Ramos (cell line): ENCODE data around the gene ADAMTS9.

ENCODE experiments used
- in situ Hi-C: fragments of 300-500 bp; cut with MboI; formaldehyde crosslinking; loops from one replicate; pipeline ENCODE4 v1.14.3; 2022; ENCODE audit warnings: low sequenced_read_pairs; ENCODE audit not compliant: unreplicated experiment

The ADAMTS9 gene

GRCh38 chr3:64655160-64655559 is 32.6 kb downstream of the ADAMTS9 start:
- in situ Hi-C loops: no loop called here

GRCh38 chr3:64654013-64654412 is 33.8 kb downstream of the ADAMTS9 start:
- in situ Hi-C loops: no loop called here

GRCh38 chr3:64653101-64653500 is 34.7 kb downstream of the ADAMTS9 start:
- in situ Hi-C loops: no loop called here

- in situ Hi-C loops: no loop called here
Observed at GRCh38 chr3:64651741-64652241, 36.0 kb downstream of the ADAMTS9 start.

GRCh38 chr3:64651303-64651702 is 36.5 kb downstream of the ADAMTS9 start:
- in situ Hi-C loops: no loop called here

- in situ Hi-C loops: no loop called here
Observed at GRCh38 chr3:64650715-64651114, 37.1 kb downstream of the ADAMTS9 start.

- in situ Hi-C loops: no loop called here
Observed at GRCh38 chr3:64650096-64650622, 37.6 kb downstream of the ADAMTS9 start.

- in situ Hi-C loops: no loop called here
Observed at GRCh38 chr3:64648927-64649906, 38.6 kb downstream of the ADAMTS9 start.

GRCh38 chr3:64647825-64648224 is 40.0 kb downstream of the ADAMTS9 start:
- in situ Hi-C loops: no loop called here

GRCh38 chr3:64645243-64645642 is 42.6 kb downstream of the ADAMTS9 start:
- in situ Hi-C loops: no loop called here

GRCh38 chr3:64644483-64644882 is 43.3 kb downstream of the ADAMTS9 start:
- in situ Hi-C loops: no loop called here

- in situ Hi-C loops: no loop called here
Observed at GRCh38 chr3:64642327-64643151, 45.3 kb downstream of the ADAMTS9 start.

- in situ Hi-C loops: no loop called here
Observed at GRCh38 chr3:64638981-64639481, 48.8 kb downstream of the ADAMTS9 start.

- in situ Hi-C loops: no loop called here
Observed at GRCh38 chr3:64638511-64638910, 49.3 kb downstream of the ADAMTS9 start.

GRCh38 chr3:64634417-64634816 is 53.4 kb downstream of the ADAMTS9 start:
- in situ Hi-C loops: no loop called here

- in situ Hi-C loops: no loop called here
Observed at GRCh38 chr3:64631951-64632350, 55.8 kb downstream of the ADAMTS9 start.

- in situ Hi-C loops: no loop called here
Observed at GRCh38 chr3:64627471-64628321, 60.1 kb downstream of the ADAMTS9 start.

- in situ Hi-C loops: no loop called here
Observed at GRCh38 chr3:64627042-64627441, 60.8 kb downstream of the ADAMTS9 start.

GRCh38 chr3:64625381-64625780 is 62.4 kb downstream of the ADAMTS9 start:
- in situ Hi-C loops: no loop called here

GRCh38 chr3:64623125-64623524 is 64.7 kb downstream of the ADAMTS9 start:
- in situ Hi-C loops: no loop called here
